H9 (cell line): ENCODE data around the gene LGALS14. TPM values are rescaled to one million over a fixed set of nuclear protein-coding genes. Genes with fewer than 3 reads are reported as not detected.

Source experiments
- DNase-seq: peaks from one replicate; pipeline ENCODE4 v3.0.0-alpha.2; 2017
- H2AFZ ChIP-seq: one replicate; pipeline ENCODE4 v1.6.1; 2013; ENCODE audit warnings: mild to moderate bottlenecking, low read length, control low read depth, moderate library complexity
- H2AK5ac ChIP-seq: 2 replicates; pipeline ENCODE4 v1.6.1; 2013; ENCODE audit warnings: low read length, control low read depth, mixed read lengths; ENCODE audit not compliant: insufficient read length
- H2BK120ac ChIP-seq: one replicate; pipeline ENCODE4 v1.6.1; 2013; ENCODE audit warnings: low read depth, mild to moderate bottlenecking, low read length, control low read depth, inconsistent platforms; ENCODE audit not compliant: poor library complexity, severe bottlenecking
- H2BK12ac ChIP-seq: 2 replicates; pipeline ENCODE4 v1.6.1; 2013; ENCODE audit warnings: low read length, control low read depth, mixed read lengths, low read depth; ENCODE audit not compliant: insufficient read length
- H2BK15ac ChIP-seq: 2 replicates; pipeline ENCODE4 v1.6.1; 2013; ENCODE audit warnings: low read depth, low read length, control low read depth
- H2BK20ac ChIP-seq: one replicate; pipeline ENCODE4 v1.6.1; 2013; ENCODE audit warnings: low read depth, mild to moderate bottlenecking, low read length, control low read depth, inconsistent platforms; ENCODE audit not compliant: poor library complexity, severe bottlenecking
- H2BK5ac ChIP-seq: 2 replicates; pipeline ENCODE4 v1.6.1; 2013; ENCODE audit warnings: low read length, control low read depth, mixed read lengths; ENCODE audit not compliant: insufficient read length
- H3K14ac ChIP-seq: 2 replicates; pipeline ENCODE4 v1.6.1; 2013; ENCODE audit warnings: low read length, control low read depth; ENCODE audit not compliant: insufficient read depth
- H3K18ac ChIP-seq: 2 replicates; pipeline ENCODE4 v1.6.1; 2013; ENCODE audit warnings: low read depth, mild to moderate bottlenecking, mixed read lengths, low read length, control low read depth; ENCODE audit not compliant: insufficient read length
- H3K23ac ChIP-seq: 2 replicates; pipeline ENCODE4 v1.6.1; 2013; ENCODE audit warnings: low read length, control low read depth, mixed read lengths, low read depth; ENCODE audit not compliant: insufficient read length
- H3K23me2 ChIP-seq: 2 replicates; pipeline ENCODE4 v1.6.1; 2013; ENCODE audit warnings: low read depth, mild to moderate bottlenecking, mixed read lengths, low read length, control low read depth; ENCODE audit not compliant: insufficient read length, poor library complexity, severe bottlenecking
- H3K27ac ChIP-seq: 2 replicates; pipeline ENCODE4 v1.5.1; 2013; ENCODE audit warnings: low read length, control low read depth, mixed read lengths, low read depth; ENCODE audit not compliant: insufficient read length
- H3K27me3 ChIP-seq: 2 replicates; pipeline ENCODE4 v1.6.1; 2013; ENCODE audit warnings: low read length, control low read depth, inconsistent platforms; ENCODE audit not compliant: insufficient read depth
- H3K4ac ChIP-seq: 2 replicates; pipeline ENCODE4 v1.6.1; 2013; ENCODE audit warnings: low read depth, mild to moderate bottlenecking, control low read depth, inconsistent platforms, low read length, moderate library complexity
- H3K4me1 ChIP-seq: 2 replicates; pipeline ENCODE4 v1.6.1; 2013; ENCODE audit warnings: low read length, control low read depth, inconsistent platforms; ENCODE audit not compliant: insufficient read depth
- H3K4me2 ChIP-seq: 2 replicates; pipeline ENCODE4 v1.6.1; 2013; ENCODE audit warnings: low read length, control low read depth, mixed read lengths; ENCODE audit not compliant: insufficient read length, insufficient read depth
- H3K56ac ChIP-seq: 2 replicates; pipeline ENCODE4 v1.6.1; 2013; ENCODE audit warnings: low read depth, mild to moderate bottlenecking, mixed read lengths, low read length, control low read depth; ENCODE audit not compliant: insufficient read length
- H3K79me1 ChIP-seq: 2 replicates; pipeline ENCODE4 v1.6.1; 2013; ENCODE audit warnings: low read depth, mild to moderate bottlenecking, moderate library complexity, low read length, control low read depth, inconsistent platforms; ENCODE audit not compliant: insufficient read depth, poor library complexity, severe bottlenecking
- H3K79me2 ChIP-seq: 2 replicates; pipeline ENCODE4 v1.6.1; 2013; ENCODE audit warnings: low read length, control low read depth, inconsistent platforms; ENCODE audit not compliant: insufficient read depth
- H3K9ac ChIP-seq: 2 replicates; pipeline ENCODE4 v1.6.1; 2013; ENCODE audit warnings: low read length, control low read depth, mixed read lengths; ENCODE audit not compliant: insufficient read length; ENCODE audit errors: extremely low read depth
- H3K9me3 ChIP-seq: one replicate; pipeline ENCODE4 v1.6.1; 2013; ENCODE audit warnings: low read depth, low read length, inconsistent platforms; ENCODE audit not compliant: control insufficient read depth
- H3T11ph ChIP-seq: one replicate; pipeline ENCODE4 v1.6.1; 2013; ENCODE audit warnings: mild to moderate bottlenecking, low read length, control low read depth, inconsistent platforms
- H4K20me1 ChIP-seq: one replicate; pipeline ENCODE4 v1.6.1; 2013; ENCODE audit not compliant: control insufficient read depth, insufficient read length, insufficient read depth
- H4K5ac ChIP-seq: 2 replicates; pipeline ENCODE4 v1.6.1; 2013; ENCODE audit warnings: low read depth, mild to moderate bottlenecking, mixed read lengths, low read length, control low read depth; ENCODE audit not compliant: insufficient read length
- H4K8ac ChIP-seq: replicated peaks from 2 replicates; pipeline ENCODE4 v1.6.1; 2013; ENCODE audit warnings: low read length, control low read depth, mixed read lengths, low read depth; ENCODE audit not compliant: insufficient read length
- H4K91ac ChIP-seq: 2 replicates; pipeline ENCODE4 v1.6.1; 2013; ENCODE audit warnings: low read depth, mild to moderate bottlenecking, moderate library complexity, mixed read lengths, low read length, control low read depth; ENCODE audit not compliant: insufficient read length
- H3K27ac Mint-ChIP-seq, 3 experiments: 2 replicates in 2 of 3; 3 replicates in 1 of 3; pipeline ENCODE4 v1.8.0; 2020 to 2021; ENCODE audit warnings: mixed read lengths in 3 of 3, mild to moderate bottlenecking in 1 of 3, moderate library complexity in 1 of 3
- H3K27me3 Mint-ChIP-seq: 2 replicates; pipeline ENCODE4 v1.8.0; 2021; ENCODE audit warnings: low read depth, mild to moderate bottlenecking, moderate library complexity, mixed read lengths
- H3K36me3 Mint-ChIP-seq, 3 experiments: 2 replicates in 2 of 3; 3 replicates in 1 of 3; pipeline ENCODE4 v1.8.0; 2020 to 2021; ENCODE audit warnings: low read depth in 3 of 3, mixed read lengths in 3 of 3; ENCODE audit not compliant: insufficient read depth in 1 of 3
- H3K4me1 Mint-ChIP-seq, 2 experiments: 2 replicates each; pipeline ENCODE4 v1.8.0; 2020; ENCODE audit warnings: mixed read lengths in 2 of 2
- H3K4me3 Mint-ChIP-seq, 2 experiments: 2 replicates in 1 of 2; 3 replicates in 1 of 2; pipeline ENCODE4 v1.8.0; 2020 to 2021; ENCODE audit warnings: mild to moderate bottlenecking in 2 of 2, mixed read lengths in 2 of 2, moderate library complexity in 1 of 2
- H3K9me3 Mint-ChIP-seq, 2 experiments: 2 replicates in 1 of 2; 3 replicates in 1 of 2; pipeline ENCODE4 v1.8.0; 2020; ENCODE audit warnings: mild to moderate bottlenecking in 2 of 2, mixed read lengths in 2 of 2, moderate library complexity in 1 of 2
- CTCF ChIP-seq: fragments of 200-600 bp; sonication (generic); conservative IDR thresholded peaks from 3 replicates; pipeline ENCODE4 v1.8.0; 2021; ENCODE audit warnings: antibody characterized with exemption, mild to moderate bottlenecking
- WGBS: extraction: QIAGEN DNeasy Blood & Tissue Kit; methylation state at CpG from one replicate; pipeline ENCODE4 v1.1.7; 2013; ENCODE audit warnings: missing lambda C conversion rate, low lambda C conversion rate, mixed read lengths; ENCODE audit not compliant: insufficient read length; ENCODE audit errors: extremely low coverage; 5-methylcytosine and 5-hydroxymethylcytosine counted together
- total RNA-seq: library from RNA; stranded (reverse); gene quantifications from 2 replicates; pipeline ENCODE4 v1.2.1, GENCODE V29; 2021

Gene LGALS14
- total RNA-seq, 1 experiment from 2014 or later = not detected

- Histone ChIP-seq H2AK5ac (no peak overlapping the region), H3K14ac (no peak overlapping the region), H3K23ac (no peak overlapping the region), H3K56ac (no peak overlapping the region), H3K18ac (no peak overlapping the region), H2BK120ac (no peak overlapping the region), H2BK20ac (no peak overlapping the region), H3K4me1 (no peaks in the 10 kb centered on the region), H4K5ac (no peak overlapping the region), H2AFZ (no peak overlapping the region), H3K79me1 (no peaks in the 10 kb centered on the region), H2BK5ac (no peak overlapping the region), H4K91ac (no peak overlapping the region), H3K4ac (no peak overlapping the region), H3T11ph (no peak overlapping the region), H3K9me3 (no peaks in the 10 kb centered on the region), H3K9ac (no peak overlapping the region), H2BK12ac (no peak overlapping the region), H4K20me1 (no peaks in the 10 kb centered on the region), H4K8ac (no peak overlapping the region), H3K4me2 (no peak overlapping the region), H3K79me2 (no peaks in the 10 kb centered on the region), H3K27me3 (no peaks in the 10 kb centered on the region), H2BK15ac (no peak overlapping the region), H3K27ac (no peak overlapping the region), H3K23me2 (no peaks in the 10 kb centered on the region)
- Mint-ChIP-seq H3K9me3 (peaks cover 0 to 2% of the 10 kb centered on the region in 2 experiments; a peak in 1 of 5 replicates), H3K4me3 (no peak overlapping the region), H3K4me1 (no peaks in the 10 kb centered on the region), H3K36me3 (no peaks in the 10 kb centered on the region), H3K27ac (no peak overlapping the region), H3K27me3 (peaks cover 1% of the 10 kb centered on the region)
- no CpG with 5 or more reads among the region's 1 CpG for WGBS
- no peak for TF ChIP-seq CTCF
- no peak for DNase-seq
These were observed 27.4 kb downstream of the LGALS14 start for GRCh38 chr19:39731685-39732084.
